ENCODE measurements around the gene KLK6.

KLK6 gene

DNA sequence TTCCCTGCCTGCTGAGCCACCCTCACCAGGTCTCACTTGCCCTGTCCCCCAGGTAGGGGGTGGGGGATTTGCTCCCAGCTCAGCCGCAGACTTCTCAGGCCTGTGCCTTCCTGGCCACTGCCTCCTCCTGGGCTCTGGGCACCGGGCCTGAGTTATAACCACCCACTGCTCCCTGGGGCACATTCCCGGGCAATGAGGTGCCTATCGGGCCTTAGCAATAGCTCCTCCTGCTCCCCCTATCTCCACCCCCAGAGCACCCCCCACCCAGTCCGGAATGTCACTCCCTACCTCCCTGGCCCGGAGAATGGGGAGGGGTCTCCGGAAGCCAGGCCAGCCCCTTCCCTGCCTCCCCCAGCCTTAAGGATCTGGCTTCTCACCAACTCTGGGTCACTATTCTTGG, 16.5 kb downstream of the KLK6 start, which contains the start of gene KLK5:
TSS of gene KLK5 (minus strand) at position 129 of the 400 bp plus-strand sequence. CDS start 381 bp downstream, outside the sequence.
- DNase-seq (ENCODE audit: low read depth) = no peak

DNA sequence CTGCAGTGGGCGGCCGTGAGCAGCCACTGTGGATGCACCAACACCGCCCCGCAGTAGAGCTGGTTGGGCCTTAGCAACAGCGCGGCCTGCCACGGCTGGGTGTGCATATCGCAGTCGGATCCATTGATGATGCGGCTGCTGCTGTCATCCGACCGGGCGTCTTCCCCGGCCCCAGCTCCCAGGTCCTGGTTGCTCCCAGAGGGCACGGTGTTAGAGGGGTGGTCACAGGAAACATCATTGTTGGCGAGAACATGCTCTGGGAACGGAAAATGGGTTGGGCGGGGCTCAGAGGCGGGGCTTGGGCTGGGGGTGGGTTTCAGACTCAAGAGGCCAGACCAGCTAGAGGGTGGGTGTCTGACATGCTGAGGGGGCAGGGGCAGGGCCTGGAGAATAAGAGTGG, 19.5 kb downstream of the KLK6 start:
- no peak for DNase-seq (ENCODE audit: low read depth)

DNA sequence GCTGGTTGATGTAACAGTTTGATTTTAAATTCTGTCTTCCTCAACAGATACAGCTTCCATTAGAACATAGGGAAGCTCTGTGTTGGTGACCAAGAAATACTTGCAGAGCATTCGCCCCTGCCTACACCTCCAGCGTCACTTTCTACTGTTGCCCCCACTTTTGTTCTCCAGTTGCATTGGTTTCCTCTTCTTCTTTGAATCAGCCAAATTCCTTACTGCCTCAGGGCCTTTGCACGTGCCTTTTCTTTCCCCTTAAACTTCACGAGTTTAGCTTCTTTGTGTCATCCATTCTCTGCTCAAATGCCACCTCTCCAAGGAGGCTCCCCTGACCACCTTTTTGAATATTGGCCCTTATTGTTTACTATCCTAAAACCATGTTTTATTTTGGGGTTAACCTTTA, 22.3 kb downstream of the KLK6 start:
- DNase-seq (ENCODE audit: low read depth) = no peak

DNA sequence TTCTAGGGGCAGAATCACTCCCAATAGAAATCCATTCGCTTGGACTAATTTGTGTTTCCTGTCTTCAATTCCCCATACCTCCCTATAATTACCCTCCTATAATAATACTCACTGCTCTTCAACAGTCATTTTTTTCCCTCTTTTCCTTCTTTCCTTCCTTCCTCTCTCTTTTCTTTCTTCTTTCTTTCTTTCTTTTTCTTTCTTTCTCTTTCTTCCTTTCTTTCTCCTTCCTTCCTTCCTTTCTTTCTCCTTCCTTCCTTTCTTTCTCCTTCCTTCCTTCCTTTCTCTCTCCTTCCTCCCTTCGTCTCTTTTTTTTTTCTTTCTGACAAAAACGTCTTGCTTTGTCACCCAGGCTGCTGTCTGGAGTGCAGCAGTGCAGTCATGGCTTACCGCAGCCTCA, 24.6 kb downstream of the KLK6 start:
- DNase-seq (ENCODE audit: low read depth) = no peak

DNA sequence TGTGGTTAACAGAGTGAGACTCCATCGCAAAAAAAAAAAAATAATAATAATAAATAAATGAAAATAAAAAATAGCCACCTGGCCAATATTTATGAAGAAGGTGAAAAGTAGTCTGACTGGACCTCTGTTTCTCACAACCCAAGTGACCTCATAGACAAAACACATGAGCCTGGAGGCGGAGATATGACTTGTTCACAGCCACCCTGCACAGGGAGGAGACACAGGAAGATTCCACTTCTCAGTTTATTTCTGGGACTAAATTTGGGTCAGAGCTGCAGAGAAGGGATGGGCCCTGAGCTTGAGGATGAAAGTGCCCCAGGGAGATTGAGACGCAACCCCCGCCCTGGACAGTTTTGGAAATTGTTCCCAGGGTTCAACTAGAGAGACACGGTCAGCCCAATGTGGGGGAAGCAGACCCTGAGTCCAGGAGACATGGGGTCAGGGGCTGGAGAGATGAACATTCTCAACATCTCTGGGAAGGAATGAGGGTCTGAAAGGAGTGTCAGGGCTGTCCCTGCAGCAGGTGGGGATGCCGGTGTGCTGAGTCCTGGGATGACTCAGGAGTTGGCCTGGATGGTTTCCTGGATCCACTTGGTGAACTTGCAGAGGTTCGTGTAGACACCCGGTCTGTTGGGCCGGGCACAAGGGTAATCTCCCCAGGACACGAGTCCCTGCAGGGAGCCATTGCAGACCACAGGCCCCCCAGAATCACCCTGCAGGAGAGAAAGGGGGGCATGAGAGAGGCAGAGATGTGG, 26.1 kb downstream of the KLK6 start:
- DNase-seq (ENCODE audit: low read depth) = no peak

- DNase-seq (ENCODE audit: low read depth) = no peak
Measured at GRCh38 chr19:50939596-50939995, 29.8 kb downstream of the KLK6 start.

GRCh38 chr19:50933640-50934039, 35.8 kb downstream of the KLK6 start:
- DNase-seq (ENCODE audit: low read depth) = no peak

- no peak for DNase-seq (ENCODE audit: low read depth)
Measured at GRCh38 chr19:50932690-50933083, 36.7 kb downstream of the KLK6 start.

- DNase-seq (ENCODE audit: low read depth) = no peak
Measured at GRCh38 chr19:50932018-50932689, 37.2 kb downstream of the KLK6 start.

DNA sequence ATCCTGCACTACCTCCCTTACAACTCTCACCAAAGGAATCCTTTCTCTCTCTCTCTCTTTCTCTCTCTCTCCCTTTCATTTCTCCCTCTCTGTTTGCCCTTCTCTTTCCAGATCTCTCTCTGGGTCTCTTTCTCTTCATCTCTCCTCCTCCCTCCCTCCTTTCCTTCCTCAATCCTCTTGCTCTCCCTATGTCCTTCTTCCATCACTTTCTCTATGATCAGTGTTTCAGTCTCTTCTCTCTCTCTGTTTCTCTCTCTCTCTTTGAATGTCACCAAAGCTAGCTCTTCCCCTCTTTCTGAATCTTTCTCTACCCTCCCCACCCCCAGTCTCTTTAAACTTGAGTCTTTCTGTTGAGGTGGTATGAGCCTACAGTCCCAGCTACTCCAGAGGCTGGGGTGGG, 38.4 kb downstream of the KLK6 start:
- no peak for DNase-seq (ENCODE audit: low read depth)

DNA sequence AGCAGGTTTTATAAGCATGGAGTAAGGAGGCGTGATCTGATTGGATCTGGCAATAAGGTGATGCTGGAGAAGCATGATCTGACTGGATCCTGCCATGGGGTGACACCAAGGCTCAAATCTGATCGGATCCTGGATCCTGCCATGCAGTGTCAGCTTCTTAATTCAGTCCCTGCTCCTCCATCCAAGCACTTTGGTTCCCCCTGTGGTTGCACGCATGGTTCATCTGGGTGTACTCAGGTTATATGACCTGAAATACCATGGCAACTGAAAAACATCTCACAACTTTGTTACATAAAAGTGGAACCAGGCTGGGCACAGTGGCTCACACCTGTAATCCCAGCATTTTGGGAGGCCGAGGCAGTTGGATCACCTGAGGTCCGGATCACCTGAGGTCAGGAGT, 40.6 kb downstream of the KLK6 start:
- no peak for DNase-seq (ENCODE audit: low read depth)

- no peak for DNase-seq (ENCODE audit: low read depth)
Measured at GRCh38 chr19:50926144-50926543, 43.2 kb downstream of the KLK6 start.

GRCh38 chr19:50925734-50926133, 43.7 kb downstream of the KLK6 start:
- no peak for DNase-seq (ENCODE audit: low read depth)

DNA sequence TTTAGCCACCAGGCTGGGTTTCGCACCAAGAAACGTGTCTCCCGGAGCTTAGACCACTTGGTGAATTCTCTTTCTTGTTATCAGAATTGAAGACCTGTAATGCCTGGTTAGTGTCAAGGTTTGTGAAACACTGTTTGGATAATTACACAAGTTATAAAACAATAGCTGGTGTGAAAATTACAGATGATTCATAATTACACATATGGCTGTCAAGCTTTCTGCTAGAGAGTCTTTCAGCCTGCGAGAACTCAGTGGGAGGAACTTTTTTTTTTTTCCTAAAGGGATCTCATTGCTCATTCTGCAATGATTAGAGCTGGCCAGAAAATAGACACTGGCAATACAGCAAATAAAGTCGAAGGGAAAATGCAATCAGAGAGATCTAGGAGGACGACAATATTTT, 44.8 kb downstream of the KLK6 start:
- DNase-seq (ENCODE audit: low read depth) = no peak

DNA sequence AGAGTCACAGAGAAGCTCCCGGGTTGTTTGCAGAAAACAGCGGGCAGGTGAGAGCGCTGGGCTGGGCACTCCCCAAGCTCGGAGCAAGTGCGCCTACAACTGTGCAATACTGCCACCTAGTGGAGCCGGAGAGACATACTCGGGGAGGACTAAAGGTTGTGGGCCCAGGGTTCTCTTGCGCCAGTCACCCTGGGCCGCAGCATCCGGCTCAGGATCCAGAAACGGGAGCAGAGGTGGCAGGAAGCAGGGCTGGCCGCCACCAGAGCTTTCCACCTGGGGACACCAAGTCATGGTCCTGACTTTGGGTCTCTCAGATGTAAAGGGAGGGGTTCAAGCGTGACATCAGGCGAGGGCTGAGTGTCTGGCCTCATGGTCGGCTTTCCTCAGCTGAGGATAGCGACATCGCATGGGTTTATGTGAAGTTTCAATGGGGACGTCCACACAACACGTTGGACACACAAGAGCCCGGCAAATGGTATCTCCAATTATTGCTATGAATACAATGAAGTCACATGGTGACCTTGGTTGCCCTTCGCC, 47.0 kb downstream of the KLK6 start:
- DNase-seq (ENCODE audit: low read depth) = peak; percentile 43

DNA sequence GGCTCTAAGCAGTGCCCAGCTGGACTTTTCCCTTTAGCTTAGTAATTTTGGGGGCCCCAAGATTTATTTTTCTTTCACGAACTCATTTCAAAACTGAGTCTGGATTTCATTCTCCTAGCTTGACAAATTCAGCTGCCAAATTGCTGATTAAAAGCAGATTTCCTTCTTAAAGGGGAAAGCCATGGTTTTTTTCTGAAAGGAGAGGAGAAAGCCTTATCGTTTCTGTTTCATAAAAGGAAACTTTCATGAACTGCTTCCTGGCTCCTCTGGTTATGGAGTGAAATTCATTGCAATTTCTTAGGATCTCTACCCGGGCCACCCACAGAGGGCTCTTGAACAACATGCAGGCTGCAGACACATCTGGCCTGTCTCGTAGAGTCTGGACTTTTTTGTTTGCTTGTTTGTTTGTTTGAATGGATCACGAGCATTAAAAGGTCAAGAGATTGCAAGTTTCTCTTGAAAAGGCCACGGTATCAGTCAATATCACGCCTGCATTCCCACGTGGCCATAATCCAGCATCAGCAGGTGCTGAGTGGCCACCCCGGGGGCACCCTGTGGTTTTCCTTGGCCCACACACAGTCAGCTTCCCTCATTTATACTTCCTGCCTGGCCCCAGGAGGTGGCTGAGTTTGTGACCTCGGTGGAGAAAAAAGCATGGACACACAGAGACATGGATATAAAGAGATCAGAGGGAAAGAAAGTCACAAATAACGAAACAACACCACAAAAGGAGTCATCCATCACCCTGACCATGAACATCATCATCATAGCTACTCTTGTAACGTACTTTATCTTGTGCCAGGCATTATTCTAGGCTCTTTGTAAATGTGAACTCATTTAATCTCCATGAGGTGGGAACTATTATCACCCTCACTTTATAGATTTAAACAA, 47.7 kb downstream of the KLK6 start:
- no peak for DNase-seq (ENCODE audit: low read depth)

GRCh38 chr19:50916069-50916468, 53.3 kb downstream of the KLK6 start:
- DNase-seq (ENCODE audit: low read depth) = no peak

GRCh38 chr19:50912727-50913716, 56.4 kb downstream of the KLK6 start:
- DNase-seq (ENCODE audit: low read depth) = no peak

DNA sequence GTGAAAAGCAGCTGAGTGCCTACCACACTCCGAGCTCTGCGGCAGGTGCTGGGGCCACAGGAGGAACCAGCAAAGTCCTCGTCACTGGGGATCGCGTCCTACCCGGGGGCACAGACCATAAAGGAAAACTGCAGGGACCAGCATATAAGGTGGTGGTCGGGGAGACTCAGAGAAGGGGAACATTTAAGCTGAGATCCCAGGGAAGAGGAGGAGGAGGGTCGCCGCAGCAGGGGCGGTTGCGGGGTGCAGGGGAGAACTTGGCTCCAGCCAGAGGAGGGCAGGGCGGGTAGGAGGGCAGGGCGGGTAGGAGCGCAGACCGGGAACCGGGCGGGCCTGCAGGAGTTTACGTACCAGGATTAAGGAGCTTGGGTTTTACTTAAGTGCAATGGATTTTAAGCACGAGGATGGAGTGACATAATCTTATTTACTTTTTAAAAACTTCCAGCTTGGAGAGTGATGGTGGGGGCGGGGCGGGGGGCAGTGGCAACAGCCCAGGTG, 57.2 kb downstream of the KLK6 start:
- no peak for DNase-seq (ENCODE audit: low read depth)

GRCh38 chr19:50911206-50912101, 57.9 kb downstream of the KLK6 start, which contains the start of gene KLK4:
KLK4 (minus strand) TSS chr19:50911395; CDS start chr19:50910738, 657 bp downstream.
- DNase-seq (ENCODE audit: low read depth) = no peak

Data from stromal cell of bone marrow (primary cell).